ENCODE results near the gene CROCC2. TPM values are rescaled to one million over a fixed set of nuclear protein-coding genes. Genes with fewer than 3 reads are reported as not detected.

The CROCC2 gene
- total and polyA plus RNA-seq, 12 donors = 0.07 to 0.65 (median 0.28) TPM; not detected in 6

GRCh38 chr2:240881913-240882312 lies 24.2 kb upstream of the CROCC2 start:
- TF ChIP-seq, protein P1, sequence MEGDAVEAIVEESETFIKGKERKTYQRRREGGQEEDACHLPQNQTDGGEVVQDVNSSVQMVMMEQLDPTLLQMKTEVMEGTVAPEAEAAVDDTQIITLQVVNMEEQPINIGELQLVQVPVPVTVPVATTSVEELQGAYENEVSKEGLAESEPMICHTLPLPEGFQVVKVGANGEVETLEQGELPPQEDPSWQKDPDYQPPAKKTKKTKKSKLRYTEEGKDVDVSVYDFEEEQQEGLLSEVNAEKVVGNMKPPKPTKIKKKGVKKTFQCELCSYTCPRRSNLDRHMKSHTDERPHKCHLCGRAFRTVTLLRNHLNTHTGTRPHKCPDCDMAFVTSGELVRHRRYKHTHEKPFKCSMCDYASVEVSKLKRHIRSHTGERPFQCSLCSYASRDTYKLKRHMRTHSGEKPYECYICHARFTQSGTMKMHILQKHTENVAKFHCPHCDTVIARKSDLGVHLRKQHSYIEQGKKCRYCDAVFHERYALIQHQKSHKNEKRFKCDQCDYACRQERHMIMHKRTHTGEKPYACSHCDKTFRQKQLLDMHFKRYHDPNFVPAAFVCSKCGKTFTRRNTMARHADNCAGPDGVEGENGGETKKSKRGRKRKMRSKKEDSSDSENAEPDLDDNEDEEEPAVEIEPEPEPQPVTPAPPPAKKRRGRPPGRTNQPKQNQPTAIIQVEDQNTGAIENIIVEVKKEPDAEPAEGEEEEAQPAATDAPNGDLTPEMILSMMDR (IDR thresholded peaks at IDR 0.05) = no peak
- TF ChIP-seq POLR2A (IDR thresholded peaks at IDR 0.05) = no peak
- Histone ChIP-seq H3K4me1 (replicated peaks in 1 of 2) (no peaks in the 10 kb centered on the region), H3K27ac (no peak overlapping the region), H3K4me3 (no peak overlapping the region), H3K36me3 (replicated peaks in 1 of 2) (no peaks in the 10 kb centered on the region), H3K27me3 (no peaks in the 10 kb centered on the region), H3K9me3 (replicated peaks in 1 of 3) (no peaks in the 10 kb centered on the region)
- DNase-seq = no peak
- intact Hi-C loops (cut with DNase I) = no loop called here
- 72 to 79% (median 77%) methylated on average over 6 of the region's 6 CpGs for WGBS, 4 donors

DNA sequence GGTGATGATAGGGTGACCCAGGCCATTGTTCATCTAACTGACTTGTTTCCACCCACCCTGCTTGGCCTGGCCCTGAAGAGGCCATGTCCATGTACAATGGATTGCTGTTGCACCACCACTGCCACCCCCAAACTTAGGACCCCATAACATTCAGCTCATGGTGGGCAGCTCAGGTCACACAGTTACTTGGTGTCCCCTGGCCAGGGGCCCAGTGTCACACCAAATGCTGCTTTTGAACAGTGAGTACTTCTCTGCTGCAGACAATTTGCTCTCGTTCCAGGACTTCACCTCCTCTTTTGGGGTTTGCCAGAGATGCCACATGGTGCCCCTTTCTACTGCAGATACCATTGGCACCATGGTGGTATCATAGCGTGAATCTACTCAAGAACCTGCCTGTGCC lies 21.9 kb upstream of the CROCC2 start:
- no peak for DNase-seq
- Histone ChIP-seq H3K27me3 (no peaks in the 10 kb centered on the region), H3K36me3 (replicated peaks in 1 of 2) (no peaks in the 10 kb centered on the region), H3K4me1 (replicated peaks in 1 of 2) (no peaks in the 10 kb centered on the region), H3K4me3 (no peak overlapping the region), H3K27ac (no peak overlapping the region), H3K9me3 (replicated peaks in 1 of 3) (no peaks in the 10 kb centered on the region)
- WGBS, 4 donors = 83 to 100% (median 92%) methylated on average over 2 of the region's 2 CpGs
- intact Hi-C loops (cut with DNase I) = no loop called here
- TF ChIP-seq, protein P1 (IDR thresholded peaks at IDR 0.05) = no peak
- TF ChIP-seq POLR2A (IDR thresholded peaks at IDR 0.05) = no peak

DNA sequence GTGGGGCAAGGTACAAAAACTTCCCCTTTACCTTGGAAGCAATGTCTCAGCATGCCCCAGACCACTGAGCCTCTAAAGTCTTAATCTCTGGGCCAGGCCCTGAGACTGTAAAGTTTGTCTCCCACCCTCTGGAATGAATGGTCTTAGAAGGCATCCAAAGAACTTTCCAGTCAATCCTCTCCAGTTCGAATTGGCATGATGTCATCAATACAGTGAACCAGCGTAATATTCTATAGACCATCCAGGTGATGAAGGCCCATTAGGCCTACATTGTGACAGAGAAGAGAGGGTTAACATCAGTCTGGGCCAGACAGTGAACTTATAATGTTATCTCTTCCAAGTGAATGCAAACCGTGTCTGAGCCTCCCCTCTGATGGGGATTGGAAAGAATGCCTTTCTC lies 21.4 kb upstream of the CROCC2 start:
- intact Hi-C loops (cut with DNase I) = no loop called here
- WGBS, 4 donors = 84 to 96% (median 86%) methylated on average over 3 of the region's 3 CpGs

DNA sequence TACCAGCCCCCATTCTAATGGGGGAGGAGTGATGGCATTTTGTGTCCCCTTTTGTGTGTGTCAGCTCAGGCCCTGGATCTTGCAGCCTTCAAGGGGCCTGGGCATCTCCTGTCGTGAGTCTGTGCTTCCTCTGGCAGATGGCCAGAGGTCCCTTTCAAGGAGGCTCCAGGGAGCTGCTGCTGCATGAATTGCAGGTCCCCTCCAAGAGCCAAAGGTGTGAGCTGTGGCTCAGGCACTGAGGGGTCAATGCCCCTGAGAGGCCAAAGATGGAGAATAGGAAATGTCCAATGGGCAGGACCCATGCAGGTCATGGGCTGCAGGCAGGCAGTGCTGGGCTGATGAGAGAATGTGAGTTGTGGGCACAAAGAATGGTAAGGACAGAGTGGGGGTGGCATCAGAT lies 20.6 kb upstream of the CROCC2 start:
- Histone ChIP-seq H3K9me3 (replicated peaks in 1 of 3) (no peaks in the 10 kb centered on the region), H3K36me3 (replicated peaks in 1 of 2) (no peaks in the 10 kb centered on the region), H3K27me3 (no peaks in the 10 kb centered on the region), H3K4me1 (replicated peaks in 1 of 2) (no peaks in the 10 kb centered on the region), H3K27ac (no peak overlapping the region), H3K4me3 (no peak overlapping the region)
- TF ChIP-seq, protein P1 (IDR thresholded peaks at IDR 0.05) = no peak
- TF ChIP-seq POLR2A (IDR thresholded peaks at IDR 0.05) = no peak
- no peak for DNase-seq
- 63 to 70% (median 65%) methylated on average over 1 of the region's 1 CpG; no CpG with 5 or more reads in 1 of the 4 donors for WGBS, 4 donors
- intact Hi-C loops (cut with DNase I) = no loop called here

More for the DNA sequence above, 21.4 kb upstream of the CROCC2 start:
- Histone ChIP-seq H3K36me3 (replicated peaks in 1 of 2) (no peaks in the 10 kb centered on the region), H3K4me1 (replicated peaks in 1 of 2) (no peaks in the 10 kb centered on the region), H3K9me3 (replicated peaks in 1 of 3) (no peaks in the 10 kb centered on the region), H3K27me3 (no peaks in the 10 kb centered on the region), H3K27ac (no peak overlapping the region), H3K4me3 (no peak overlapping the region)
- DNase-seq = no peak
- TF ChIP-seq, protein P1 (IDR thresholded peaks at IDR 0.05) = no peak
- no peak for TF ChIP-seq POLR2A (IDR thresholded peaks at IDR 0.05)
